Activated CD8-positive, alpha-beta memory T cell treated with anti-CD3 and anti-CD28 coated beads for 1 hour (primary cell): ENCODE data around the gene ZSWIM4.

Source experiments
- DNase-seq, 2 donors: peaks; one replicate each; pipeline ENCODE4 v3.0.0-alpha.2; 2020; ENCODE audit warnings: low read depth in 1 of 2; ENCODE audit errors: extremely low read depth in 1 of 2

Gene ZSWIM4

GRCh38 chr19:13806728-13807127, 11.5 kb downstream of the ZSWIM4 start:
- DNase-seq = no peak

GRCh38 chr19:13807421-13808021, 12.3 kb downstream of the ZSWIM4 start:
- DNase-seq = no peak

- DNase-seq = no peak
Measured at GRCh38 chr19:13808856-13809255, 13.6 kb downstream of the ZSWIM4 start.

GRCh38 chr19:13812544-13812943, 17.3 kb downstream of the ZSWIM4 start:
- DNase-seq = no peak

GRCh38 chr19:13813147-13813546, 17.9 kb downstream of the ZSWIM4 start:
- no peak for DNase-seq

GRCh38 chr19:13814550-13814949, 19.3 kb downstream of the ZSWIM4 start:
- DNase-seq = no peak

- DNase-seq = no peak
Measured at GRCh38 chr19:13817018-13817614, 21.9 kb downstream of the ZSWIM4 start.

GRCh38 chr19:13817615-13818371, 22.6 kb downstream of the ZSWIM4 start:
- no peak for DNase-seq

- DNase-seq = no peak
Measured at GRCh38 chr19:13819238-13819637, 24.0 kb downstream of the ZSWIM4 start.

GRCh38 chr19:13821292-13821691, 26.0 kb downstream of the ZSWIM4 start:
- no peak for DNase-seq

- no peak for DNase-seq
Measured at GRCh38 chr19:13823256-13823655, 28.0 kb downstream of the ZSWIM4 start.

GRCh38 chr19:13823901-13824300, 28.7 kb downstream of the ZSWIM4 start:
- no peak for DNase-seq

GRCh38 chr19:13824703-13825102, 29.5 kb downstream of the ZSWIM4 start:
- DNase-seq = no peak

GRCh38 chr19:13825489-13826441, 30.5 kb downstream of the ZSWIM4 start:
- DNase-seq = no peak

- no peak for DNase-seq
Measured at GRCh38 chr19:13826652-13827235, 31.5 kb downstream of the ZSWIM4 start.

GRCh38 chr19:13827656-13828055, 32.4 kb downstream of the ZSWIM4 start:
- no peak for DNase-seq

GRCh38 chr19:13830114-13830740, 35.0 kb downstream of the ZSWIM4 start:
- DNase-seq = no peak

GRCh38 chr19:13830741-13831536, 35.7 kb downstream of the ZSWIM4 start:
- no peak for DNase-seq
